Right kidney (tissue), 1 donor: ENCODE data around the gene PLGRKT.
"Not testable (repeated sequence)": the region's sequence is repeated elsewhere in the genome, so short reads cannot be mapped to it uniquely, and the experiment has no call there.

Experiments used
- DNase-seq: peaks from one replicate; pipeline ENCODE4 v3.0.0-alpha.2; 2016

Gene PLGRKT

DNA sequence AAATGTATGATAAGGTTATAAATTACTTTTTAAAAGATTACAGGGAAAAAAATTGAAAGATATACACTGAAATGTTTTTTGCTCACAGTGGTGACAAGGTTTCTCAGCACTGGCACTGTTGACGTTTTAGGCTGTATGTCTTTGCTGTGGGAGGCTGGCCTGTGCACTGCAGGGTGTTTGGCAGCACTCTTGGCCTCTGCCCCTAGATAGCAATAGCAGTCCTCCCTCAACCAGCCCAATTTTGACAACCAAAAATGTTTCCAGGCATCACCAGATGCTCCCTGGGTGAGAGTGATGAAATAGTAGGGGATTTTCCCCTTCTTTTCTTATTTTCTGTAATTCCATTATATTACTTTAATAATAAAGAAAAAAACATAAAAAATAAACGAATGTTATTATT, 15.9 kb upstream of the PLGRKT start:
- no peak for DNase-seq

DNA sequence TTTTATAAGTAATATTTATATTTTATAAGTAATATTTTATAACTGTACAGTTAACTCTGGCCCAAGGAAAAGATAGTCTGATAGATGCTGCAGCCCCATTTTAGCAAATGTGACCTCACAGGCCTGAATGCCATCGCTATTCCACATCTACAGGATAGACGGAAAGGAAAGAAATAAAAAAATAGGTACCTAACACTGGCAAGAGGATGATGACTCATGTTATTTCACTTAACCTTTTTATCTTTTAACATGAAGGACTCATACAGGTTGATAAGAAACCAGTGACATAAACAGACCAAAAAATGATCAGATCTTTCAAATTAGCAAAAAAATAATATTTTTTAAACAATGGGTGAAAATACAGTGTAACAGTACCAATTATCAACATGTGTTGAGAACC, 15.3 kb upstream of the PLGRKT start:
- no peak for DNase-seq

DNA sequence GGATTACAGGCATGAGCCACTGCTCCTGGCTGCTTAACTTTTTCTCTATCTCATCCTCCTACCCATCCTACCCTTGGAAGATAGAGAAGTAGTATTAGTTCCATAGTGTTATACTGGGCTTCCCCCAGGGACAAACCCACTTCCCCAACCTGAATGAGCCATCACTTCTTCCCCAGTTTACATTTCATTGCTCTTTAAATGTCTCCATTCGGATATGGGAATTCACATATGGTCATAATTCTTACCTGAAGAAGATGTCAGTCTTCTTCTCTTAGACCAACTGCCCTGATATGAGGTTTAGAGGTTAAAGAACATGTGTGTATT, 14.5 kb upstream of the PLGRKT start:
- DNase-seq, result no peak

DNA sequence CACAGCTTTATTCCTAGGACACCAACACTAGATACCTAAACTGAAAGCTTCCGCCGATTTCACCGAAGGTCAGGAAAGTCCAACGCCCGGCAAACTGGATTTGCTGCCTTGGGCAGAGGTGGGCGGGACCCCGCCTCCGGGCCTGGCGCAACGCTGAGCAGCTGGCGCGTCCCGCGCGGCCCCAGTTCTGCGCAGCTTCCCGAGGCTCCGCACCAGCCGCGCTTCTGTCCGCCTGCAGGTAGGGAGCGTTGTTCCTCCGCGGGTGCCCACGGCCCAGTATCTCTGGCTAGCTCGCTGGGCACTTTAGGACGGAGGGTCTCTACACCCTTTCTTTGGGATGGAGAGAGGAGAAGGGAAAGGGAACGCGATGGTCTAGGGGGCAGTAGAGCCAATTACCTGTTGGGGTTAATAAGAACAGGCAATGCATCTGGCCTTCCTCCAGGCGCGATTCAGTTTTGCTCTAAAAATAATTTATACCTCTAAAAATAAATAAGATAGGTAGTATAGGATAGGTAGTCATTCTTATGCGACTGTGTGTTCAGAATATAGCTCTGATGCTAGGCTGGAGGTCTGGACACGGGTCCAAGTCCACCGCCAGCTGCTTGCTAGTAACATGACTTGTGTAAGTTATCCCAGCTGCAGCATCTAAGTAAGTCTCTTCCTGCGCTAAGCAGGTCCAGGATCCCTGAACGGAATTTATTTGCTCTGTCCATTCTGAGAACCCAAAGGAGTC, 12.8 kb upstream of the PLGRKT start, which contains the start of gene CD274:
Gene CD274 (plus strand): TSS at position 184 of the 733 bp plus-strand sequence. CDS start 5,572 bp downstream, outside the sequence.
- peak; percentile 82 for DNase-seq

DNA sequence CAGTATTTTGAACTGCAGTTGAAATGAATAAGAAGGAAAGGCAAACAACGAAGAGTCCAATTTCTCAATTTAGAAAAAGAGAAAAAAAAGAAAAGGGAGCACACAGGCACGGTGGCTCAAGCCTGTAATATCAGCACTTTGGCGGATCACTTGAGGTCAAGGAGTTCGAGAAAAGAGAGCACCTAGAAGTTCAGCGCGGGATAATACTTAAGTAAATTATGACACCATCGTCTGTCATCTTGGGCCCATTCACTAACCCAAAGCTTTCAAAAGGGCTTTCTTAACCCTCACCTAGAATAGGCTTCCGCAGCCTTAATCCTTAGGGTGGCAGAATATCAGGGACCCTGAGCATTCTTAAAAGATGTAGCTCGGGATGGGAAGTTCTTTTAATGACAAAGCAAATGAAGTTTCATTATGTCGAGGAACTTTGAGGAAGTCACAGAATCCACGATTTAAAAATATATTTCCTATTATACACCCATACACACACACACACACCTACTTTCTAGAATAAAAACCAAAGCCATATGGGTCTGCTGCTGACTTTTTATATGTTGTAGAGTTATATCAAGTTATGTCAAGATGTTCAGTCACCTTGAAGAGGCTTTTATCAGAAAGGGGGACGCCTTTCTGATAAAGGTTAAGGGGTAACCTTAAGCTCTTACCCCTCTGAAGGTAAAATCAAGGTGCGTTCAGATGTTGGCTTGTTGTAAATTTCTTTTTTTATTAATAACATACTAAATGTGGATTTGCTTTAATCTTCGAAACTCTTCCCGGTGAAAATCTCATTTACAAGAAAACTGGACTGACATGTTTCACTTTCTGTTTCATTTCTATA, 12.0 kb upstream of the PLGRKT start:
- DNase-seq, result peak; percentile 0

DNA sequence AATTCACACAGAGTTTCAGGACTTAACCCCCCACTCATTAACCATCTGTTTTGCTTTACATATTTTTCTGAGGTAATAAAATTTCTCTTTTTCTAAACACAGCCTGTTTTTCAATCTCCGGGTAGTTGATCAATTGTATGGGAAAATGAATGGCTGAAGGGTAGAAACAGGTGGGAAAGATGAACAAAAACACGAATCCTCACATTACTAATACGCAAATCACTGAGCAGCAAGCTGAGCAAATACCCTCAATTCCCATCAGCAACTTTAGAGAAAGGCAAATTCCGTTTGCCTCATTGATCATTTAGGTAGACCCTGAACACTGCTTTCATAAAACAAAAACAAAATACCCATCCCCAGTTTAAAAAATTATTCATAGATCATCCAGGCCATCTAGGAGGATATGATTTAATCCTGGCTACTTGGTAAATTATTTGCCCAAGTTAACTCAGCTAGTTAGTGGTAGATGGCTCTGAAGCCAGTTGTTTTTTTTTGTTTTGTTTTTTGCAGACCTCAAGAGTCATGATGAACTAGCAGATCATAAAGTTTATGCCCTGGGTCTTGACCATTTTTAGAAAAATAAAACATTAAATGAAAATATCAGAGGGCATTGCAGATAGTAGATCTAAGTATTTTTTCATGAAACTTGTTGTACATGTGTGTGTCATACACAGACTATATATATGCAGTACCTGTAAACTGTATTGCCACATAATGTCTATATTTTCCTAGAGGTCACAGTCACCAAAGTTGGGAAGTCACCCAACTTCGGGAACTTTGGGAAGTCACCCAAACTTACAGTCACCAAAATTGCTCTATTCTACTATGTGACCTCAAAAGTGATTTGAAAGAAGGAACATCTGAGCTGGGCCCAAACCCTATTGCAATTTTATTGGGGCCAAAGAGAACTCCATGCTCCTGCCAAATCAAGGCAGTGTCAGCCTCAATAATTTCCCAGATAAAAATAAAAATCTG, 11.0 kb upstream of the PLGRKT start:
- no peak for DNase-seq

DNA sequence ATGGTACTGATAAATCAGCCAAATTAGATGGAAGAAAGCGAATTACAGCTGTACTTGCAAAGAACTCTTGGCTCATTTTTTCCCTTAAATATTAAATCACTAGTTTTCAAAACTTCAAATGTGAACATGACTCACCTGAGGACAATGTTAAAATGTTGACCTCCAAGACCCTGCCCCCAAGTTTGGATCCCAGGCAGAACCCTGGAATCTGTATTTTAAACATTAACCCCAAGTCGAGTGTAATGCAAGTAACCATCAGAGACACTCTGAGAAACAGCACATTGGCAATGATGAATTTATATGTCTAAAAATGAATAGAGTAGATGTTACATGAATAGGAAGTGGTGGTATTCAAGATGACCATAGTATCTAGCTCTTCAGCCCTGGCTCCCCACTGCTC, 10.3 kb upstream of the PLGRKT start:
- no peak for DNase-seq

DNA sequence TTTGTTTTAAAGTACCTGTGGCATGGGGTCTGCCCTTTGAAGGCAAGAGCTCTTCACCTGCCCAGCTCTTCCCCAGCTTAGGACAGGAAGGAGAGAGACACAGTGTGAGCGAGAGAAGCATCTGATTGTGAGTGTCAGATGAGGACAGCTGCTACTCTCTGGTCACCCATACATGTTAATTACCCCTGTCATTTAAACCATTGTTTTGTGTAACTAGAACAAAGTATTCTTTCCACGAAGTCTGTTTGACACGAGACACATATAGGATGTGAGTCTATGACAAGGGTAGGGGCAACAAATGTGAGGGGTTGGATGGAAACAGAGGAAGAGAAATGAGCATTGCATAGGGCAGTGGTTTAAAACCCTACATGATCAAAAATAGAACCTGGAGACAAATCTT, 9.6 kb upstream of the PLGRKT start:
- no peak for DNase-seq

DNA sequence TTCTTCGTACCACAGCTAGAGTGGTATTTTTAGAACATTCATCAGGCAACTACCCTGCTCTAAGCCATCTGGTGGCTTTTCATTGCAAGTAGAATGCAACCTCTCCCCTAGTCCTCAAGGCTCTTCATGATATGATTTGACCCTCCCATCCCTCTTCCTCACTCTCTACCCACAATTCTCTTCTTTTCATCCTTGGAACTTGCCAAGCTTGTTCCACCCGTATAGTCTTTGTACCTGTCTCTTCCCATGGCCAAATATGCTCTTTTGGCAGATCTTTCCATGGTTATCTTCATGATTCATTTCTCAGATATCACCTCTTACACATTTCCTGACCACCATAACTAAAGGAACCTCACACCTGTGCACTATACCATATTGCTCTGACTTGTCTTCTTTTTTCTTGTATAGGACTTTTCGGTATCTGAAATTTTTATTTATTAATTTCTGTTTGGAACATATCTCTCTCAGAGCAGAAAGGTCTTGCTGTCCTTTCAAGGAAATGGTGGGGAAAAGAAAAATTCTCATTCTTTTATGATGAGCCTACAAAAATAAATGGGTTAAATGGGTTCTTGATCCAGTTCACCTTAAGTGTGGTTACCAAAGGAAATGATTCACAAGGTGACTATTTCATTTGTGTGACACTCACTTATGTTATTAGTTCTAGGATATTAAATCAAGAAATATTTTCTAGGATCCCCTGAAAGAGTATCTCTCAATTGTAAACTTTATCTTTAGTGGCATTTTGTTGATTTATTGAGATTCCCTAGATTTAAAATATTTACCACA, 8.9 kb upstream of the PLGRKT start:
- no peak for DNase-seq

DNA sequence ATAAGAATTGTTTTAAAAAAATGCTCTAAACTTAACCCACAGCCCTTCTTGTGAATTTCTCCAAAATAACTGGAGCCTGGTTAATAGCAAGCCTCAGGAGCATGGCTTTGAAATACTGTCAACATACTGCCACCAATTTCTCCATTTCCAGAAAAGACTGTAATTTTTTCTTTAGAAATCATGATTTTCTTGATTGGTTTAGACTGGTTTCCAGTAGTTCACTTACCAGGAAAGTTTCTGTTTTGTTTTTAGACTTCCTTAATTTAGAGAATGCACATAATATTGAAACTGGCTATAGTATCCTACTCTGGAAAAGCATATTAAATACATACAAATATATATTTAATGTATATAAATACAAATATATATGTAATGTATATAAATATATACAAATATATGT, 8.2 kb upstream of the PLGRKT start:
- DNase-seq, result no peak

DNA sequence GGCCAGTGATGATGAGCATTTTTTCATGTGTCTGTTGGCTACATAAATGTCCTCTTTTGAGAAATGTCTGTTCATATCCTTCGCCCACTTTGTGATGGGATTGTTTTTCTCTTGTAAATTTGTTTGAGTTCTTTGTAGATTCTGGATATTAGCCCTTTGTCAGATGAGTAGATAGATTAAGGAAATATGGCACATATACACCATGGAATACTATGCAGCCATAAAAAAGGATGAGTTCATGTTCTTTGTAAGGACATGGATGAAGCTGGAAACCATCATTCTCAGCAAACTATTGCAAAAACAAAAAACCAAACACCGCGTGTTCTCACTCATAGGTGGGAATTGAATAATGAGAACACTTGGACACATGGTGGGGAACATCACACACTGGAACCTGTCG, 7.4 kb upstream of the PLGRKT start:
- DNase-seq, result not testable (repeated sequence)

DNA sequence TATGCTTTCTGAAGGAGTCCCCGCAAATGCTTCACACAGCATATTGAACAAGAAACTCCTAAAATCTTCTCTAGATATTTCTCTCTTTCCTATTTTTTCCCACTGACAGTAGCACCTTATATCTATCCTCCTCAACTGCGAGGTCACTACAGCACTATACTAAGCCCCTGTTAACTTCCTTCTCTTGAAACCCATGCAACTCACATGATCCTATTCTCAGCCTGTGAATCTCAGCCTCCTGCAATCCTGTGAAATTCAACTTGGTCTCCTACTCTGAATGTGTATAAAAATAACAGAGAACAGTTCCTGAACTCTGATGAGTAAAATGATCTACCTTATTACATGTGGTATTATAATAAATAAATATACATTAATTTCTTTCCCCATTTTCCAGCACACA, 6.1 kb upstream of the PLGRKT start:
- DNase-seq, result no peak

DNA sequence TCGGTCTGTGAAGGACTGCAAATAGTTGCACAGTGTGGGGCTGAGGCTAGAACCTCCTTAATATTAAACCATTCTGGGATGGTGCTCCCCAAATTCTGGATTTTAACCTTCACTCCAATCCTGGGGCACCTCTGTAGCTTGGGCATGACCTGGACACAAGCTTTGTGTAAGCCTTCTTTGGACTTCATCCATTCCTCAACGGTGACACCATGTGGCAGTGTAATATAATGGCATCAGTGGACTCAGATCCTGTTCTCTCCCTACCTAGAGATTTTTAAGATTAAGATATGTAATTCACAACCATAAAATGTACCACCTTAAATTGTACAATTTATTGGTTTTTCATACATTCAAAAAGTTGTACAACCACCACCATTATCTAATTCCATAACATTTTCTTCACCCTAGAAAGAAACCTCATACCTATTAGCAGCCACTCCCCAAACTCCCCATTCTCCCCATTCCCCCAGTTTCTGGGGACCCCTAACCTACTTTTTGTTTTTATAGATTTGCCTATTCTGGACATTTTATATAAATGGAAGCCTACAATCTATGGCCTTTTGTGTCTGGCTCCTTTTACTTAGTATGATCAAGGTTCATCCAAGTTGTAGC, 4.8 kb upstream of the PLGRKT start:
- peak; percentile 3 for DNase-seq

DNA sequence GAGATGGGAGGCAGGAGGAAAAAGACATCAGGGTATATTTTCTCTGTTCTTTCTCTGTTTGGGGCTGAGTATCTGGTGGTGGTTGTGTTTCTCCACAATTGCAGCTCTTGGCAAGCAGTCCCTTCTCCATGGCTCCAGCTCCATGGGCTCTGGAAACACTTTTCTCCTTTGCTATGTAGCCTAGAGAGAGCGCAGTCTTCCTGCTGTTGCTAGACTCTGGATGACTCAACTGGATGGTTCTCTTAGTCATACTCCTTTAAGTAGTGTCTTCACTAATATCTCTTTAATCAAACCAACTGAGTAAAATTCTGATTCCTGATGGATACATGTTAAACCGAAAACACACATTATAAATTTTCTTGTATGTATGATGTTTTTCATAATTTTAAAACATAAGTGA, 3.3 kb upstream of the PLGRKT start:
- DNase-seq, result no peak

DNA sequence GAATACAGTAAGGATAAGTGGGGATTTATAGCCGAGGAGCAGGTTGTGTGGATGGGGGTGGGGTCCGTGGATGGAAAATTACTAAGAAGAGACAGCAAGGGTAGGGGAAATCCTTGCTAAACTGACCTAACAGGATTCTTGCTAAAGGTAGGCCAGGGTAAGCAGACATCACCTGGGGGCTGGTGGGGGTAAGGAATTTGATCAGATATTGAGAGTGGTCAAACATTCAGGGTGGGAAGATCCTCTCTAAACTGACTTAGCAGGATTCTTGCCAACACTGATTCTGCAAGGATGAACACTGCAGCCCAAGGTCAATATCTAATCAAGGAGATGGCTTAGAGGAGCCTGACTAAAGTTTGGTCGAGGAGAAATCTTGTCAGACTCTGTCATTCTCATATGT, 2.7 kb upstream of the PLGRKT start:
- no peak for DNase-seq

DNA sequence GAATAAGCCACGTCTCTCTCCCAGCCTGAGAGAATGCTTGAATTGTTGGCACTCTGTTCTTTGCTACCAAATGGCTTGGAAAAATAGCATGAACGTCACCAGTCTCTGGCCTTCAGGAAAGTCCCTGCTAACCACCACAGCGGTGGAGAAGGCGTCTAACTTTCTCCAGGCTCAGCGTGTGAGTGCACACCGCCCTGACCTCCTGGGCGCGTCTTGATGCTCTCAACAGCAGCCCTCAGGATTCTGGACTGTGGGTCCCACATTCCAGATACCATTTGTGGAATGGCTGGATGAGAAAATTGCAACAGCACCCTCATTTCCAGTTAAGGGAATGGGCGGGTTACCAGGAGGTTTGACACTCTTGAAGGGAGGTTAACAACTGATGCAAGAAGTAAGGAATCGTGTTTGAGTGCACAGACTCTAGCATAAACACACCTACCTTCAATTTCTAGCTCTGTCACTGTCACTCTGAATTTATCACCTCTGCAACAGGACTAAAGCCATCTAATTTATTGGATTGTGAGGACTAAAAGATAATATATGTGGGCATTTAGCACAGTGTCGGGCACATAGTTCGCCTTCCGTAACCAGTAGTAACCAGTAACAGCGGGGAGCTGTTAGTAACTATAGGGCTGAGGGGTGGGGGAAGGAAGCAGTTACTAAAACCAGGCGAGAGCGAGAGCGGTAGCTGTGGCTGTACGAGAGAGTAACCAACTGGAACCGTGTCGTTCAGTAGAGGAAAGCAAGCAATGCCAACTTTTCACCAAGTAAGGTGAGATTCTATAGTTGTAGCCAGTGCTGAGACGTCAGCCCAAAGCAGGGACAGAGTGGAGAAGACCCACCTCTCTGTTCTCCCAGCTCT, 807 bp upstream of the PLGRKT start:
- no peak for DNase-seq

DNA sequence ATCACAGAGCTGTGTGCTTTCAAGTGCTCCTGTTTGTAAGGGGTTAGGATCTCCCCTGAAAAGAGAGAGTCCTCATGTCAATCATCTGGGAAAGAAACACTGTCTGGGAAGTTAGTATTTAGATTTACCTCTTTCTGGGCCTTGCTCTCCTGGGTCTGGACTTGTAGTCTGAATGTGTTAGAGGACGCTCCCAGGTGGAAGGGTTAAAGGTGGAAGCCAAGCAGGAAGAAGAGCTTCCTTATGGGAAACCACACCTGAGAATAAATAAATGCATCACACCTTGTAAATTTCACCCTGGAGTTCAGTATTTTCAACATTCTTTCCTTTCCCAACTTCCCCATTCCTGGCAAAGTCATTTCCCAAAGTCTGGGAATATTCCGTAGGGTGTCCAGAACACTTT, 1.3 kb downstream of the PLGRKT start:
- DNase-seq, result no peak

DNA sequence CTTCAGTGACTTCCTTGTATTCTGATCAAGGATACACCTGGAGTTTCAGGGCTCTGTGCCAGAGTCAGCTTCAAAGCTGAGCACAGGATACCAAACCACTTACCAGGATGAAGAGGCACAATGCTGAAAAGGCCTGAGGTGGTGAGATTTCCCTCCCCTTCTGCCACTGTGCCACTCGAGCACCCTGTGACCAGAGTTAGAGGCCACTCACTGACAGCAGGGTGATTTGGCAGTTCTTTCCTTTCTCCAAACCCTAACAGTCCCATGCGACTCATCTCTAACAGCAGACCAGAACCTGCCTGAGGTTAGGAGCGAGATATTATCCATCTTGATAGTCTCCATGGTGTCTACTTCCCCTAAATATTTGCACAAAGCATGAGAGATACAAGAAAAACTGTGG, 1.8 kb downstream of the PLGRKT start:
- no peak for DNase-seq

DNA sequence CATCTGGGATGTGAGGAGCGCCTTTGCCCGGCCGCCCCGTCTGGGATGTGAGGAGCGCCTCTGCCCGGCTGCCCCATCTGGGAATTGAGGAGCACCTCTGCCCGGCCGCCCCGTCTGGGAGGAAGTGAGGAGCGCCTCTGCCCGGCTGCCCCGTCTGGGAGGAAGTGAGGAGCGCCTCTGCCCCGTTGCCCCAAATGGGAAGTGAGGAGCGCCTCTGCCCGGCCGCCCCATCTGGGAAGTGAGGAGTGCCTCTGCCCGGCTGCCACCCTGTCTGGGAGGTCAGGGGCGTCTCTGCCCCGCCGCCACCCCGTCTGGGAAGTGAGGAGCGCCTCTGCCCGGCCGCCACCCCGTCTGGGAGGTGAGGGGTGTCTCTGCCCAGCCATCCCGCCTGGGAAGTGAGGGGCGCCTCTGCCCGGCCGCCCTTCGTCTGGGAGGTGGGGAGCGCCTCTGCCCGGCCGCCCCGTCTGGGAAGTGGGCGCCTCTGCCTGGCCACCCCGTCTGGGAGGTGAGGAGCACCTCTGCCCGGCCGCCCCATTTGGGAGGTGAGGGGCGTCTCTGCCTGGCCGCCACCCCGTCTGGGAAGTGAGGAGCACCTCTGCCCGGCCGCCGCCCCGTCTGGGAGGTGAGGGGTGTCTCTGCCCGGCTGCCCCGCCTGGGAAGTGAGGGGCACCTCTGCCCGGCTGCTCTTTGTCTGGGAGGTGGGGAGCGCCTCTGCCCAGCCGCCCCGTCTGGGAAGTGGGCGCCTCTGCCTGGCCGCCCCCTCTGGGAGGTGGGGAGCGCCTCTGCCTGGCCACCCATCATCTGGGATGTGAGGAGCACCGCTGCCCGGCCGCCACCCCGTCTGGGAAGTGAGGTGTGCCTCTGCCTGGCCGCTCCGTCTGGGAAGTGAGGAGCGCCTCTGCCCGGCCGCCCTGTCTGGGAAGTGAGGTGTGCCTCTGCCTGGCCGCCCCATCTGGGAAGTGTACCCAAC, 3.6 kb downstream of the PLGRKT start:
- DNase-seq, result not testable (repeated sequence)
